ENCODE results near the gene ADAP1. TPM values are rescaled to one million over a fixed set of nuclear protein-coding genes. Genes with fewer than 3 reads are reported as not detected.
A peak's percentile ranks its signal among the peaks of the same experiment; 100 is the strongest.
"Not testable (repeated sequence)": the region's sequence is repeated elsewhere in the genome, so short reads cannot be mapped to it uniquely, and the experiment has no call there.

Gene ADAP1
- total RNA-seq, 1 experiment from 2014 or later, result 6.2 TPM

- H2BK15ac ChIP-seq (ENCODE audit: low read depth, low read length), result 0 out of 2 replicates have a peak overlapping the region, but pooled peaks have one; percentile 81
- H2BK20ac ChIP-seq (ENCODE audit: low read depth, low read length, poor library complexity, severe bottlenecking); H3K79me2 ChIP-seq (ENCODE audit: insufficient read depth, low read length); H3K36me3 Mint-ChIP-seq (ENCODE audit: insufficient read depth in 1 of 3, low read depth in 3 of 3); H3K18ac ChIP-seq (ENCODE audit: insufficient read length, low read depth, low read length); H3K79me1 ChIP-seq (ENCODE audit: insufficient read depth, low read depth, low read length, poor library complexity, severe bottlenecking); H3T11ph ChIP-seq (ENCODE audit: low read length); H3K27ac ChIP-seq (ENCODE audit: insufficient read length, low read depth, low read length); H3K27me3 ChIP-seq (ENCODE audit: insufficient read depth, low read length); H3K23me2 ChIP-seq (ENCODE audit: insufficient read length, low read depth, low read length, poor library complexity, severe bottlenecking); H3K9me3 ChIP-seq (ENCODE audit: control insufficient read depth, low read depth, low read length); H3K4me1 ChIP-seq (ENCODE audit: insufficient read depth, low read length); H3K4me1 Mint-ChIP-seq; H3K56ac ChIP-seq (ENCODE audit: insufficient read length, low read depth, low read length); H2BK12ac ChIP-seq (ENCODE audit: insufficient read length, low read depth, low read length); H3K4ac ChIP-seq (ENCODE audit: low read depth, low read length); H3K23ac ChIP-seq (ENCODE audit: insufficient read length, low read depth, low read length); H4K20me1 ChIP-seq (ENCODE audit: control insufficient read depth, insufficient read depth, insufficient read length); H3K9me3 Mint-ChIP-seq; H3K14ac ChIP-seq (ENCODE audit: insufficient read depth, low read length); H4K5ac ChIP-seq (ENCODE audit: insufficient read length, low read depth, low read length); H2AFZ ChIP-seq (ENCODE audit: low read length); H3K9ac ChIP-seq (ENCODE audit: extremely low read depth, insufficient read length, low read length); H3K27ac Mint-ChIP-seq; H2BK5ac ChIP-seq (ENCODE audit: insufficient read length, low read length); H2BK120ac ChIP-seq (ENCODE audit: low read depth, low read length, poor library complexity, severe bottlenecking); H4K8ac ChIP-seq (replicated peaks; ENCODE audit: insufficient read length, low read depth, low read length); H2AK5ac ChIP-seq (ENCODE audit: insufficient read length, low read length); H4K91ac ChIP-seq (ENCODE audit: insufficient read length, low read depth, low read length): not testable (repeated sequence)
- peaks cover 25% of the 10 kb centered on the region for H3K27me3 Mint-ChIP-seq (ENCODE audit: low read depth)
- H3K4me2 ChIP-seq (ENCODE audit: insufficient read depth, insufficient read length, low read length), result peak overlapping the region; percentile 32
- no CpG with 5 or more reads among the region's 73 CpGs for WGBS (ENCODE audit: extremely low coverage, insufficient read length, low lambda C conversion rate)
- peak; percentile 68 for DNase-seq
- peak; percentile 82 for TF ChIP-seq CTCF (conservative IDR thresholded peaks at IDR 0.05)
- H3K4me3 Mint-ChIP-seq, result peak overlapping the region in 1 of 2 experiments; percentile 58; a peak in 1 of 5 replicates
These were observed 45.7 kb downstream of the ADAP1 start for GRCh38 chr7:908591-909357.

Measured in H9 (cell line).